ENCODE measurements around the gene XNDC1N.

XNDC1N gene

DNA sequence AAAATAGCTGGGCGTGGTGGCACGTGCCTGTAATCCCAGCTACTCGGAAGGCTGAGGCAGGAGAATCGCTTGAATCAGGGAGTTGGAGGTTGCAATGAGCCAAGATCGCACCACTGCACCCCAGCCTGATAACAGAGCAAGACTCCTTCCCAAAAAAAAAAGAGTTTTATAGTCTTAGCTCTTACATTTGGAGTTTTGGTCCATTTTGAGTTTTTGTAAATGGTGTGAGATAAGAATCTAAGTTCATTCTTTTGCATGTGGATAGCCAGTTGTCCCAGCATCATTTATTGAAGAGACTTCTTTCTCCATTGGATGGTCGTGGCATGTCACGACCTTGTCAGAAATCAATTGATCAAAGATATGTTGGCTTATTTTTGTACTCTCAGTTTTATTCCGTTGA, 35.1 kb upstream of the XNDC1N start:
- DNase-seq (ENCODE audit: low read depth), result no peak
- TF ChIP-seq, protein P1, sequence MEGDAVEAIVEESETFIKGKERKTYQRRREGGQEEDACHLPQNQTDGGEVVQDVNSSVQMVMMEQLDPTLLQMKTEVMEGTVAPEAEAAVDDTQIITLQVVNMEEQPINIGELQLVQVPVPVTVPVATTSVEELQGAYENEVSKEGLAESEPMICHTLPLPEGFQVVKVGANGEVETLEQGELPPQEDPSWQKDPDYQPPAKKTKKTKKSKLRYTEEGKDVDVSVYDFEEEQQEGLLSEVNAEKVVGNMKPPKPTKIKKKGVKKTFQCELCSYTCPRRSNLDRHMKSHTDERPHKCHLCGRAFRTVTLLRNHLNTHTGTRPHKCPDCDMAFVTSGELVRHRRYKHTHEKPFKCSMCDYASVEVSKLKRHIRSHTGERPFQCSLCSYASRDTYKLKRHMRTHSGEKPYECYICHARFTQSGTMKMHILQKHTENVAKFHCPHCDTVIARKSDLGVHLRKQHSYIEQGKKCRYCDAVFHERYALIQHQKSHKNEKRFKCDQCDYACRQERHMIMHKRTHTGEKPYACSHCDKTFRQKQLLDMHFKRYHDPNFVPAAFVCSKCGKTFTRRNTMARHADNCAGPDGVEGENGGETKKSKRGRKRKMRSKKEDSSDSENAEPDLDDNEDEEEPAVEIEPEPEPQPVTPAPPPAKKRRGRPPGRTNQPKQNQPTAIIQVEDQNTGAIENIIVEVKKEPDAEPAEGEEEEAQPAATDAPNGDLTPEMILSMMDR (IDR thresholded peaks at IDR 0.05; ENCODE audit: low read length, missing control alignments), result no peak
- H3K4me3 ChIP-seq (replicated peaks; ENCODE audit: low read depth, low read length), result no peak overlapping the region

DNA sequence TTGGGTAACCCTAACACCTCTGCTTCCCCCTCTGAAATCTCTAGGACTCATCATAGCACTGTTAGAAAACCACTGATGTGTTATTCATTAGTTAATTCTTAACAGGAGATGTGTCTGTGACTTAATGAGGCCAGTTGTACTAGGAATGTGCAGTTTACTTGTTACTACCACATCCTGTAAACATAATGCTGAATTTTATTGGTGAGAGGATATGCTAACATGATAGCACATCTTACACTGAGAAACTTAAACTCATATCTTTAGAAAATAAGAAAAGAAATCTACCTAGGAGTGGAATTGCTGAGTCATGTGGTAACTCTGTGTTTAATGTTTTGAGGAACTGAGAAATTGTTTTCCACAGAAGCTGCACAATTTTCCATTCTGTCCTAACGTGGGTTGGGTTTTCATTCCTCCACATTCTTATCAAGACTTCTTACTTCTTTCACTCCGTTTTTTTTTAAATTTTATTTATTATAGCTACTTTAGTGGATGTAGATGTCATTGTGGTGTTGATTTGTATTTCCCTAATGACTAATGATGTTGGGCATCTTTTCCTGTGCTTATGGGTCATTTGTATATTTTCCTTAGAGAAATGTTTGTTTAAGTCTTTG, 34.1 kb upstream of the XNDC1N start:
- no peak overlapping the region for H3K4me3 ChIP-seq (replicated peaks; ENCODE audit: low read depth, low read length)
- TF ChIP-seq, protein P1 (IDR thresholded peaks at IDR 0.05; ENCODE audit: low read length, missing control alignments), result no peak
- DNase-seq (ENCODE audit: low read depth), result peak; percentile 60

GRCh38 chr11:71955898-71956456, 27.6 kb upstream of the XNDC1N start:
- TF ChIP-seq, protein P1 (IDR thresholded peaks at IDR 0.05; ENCODE audit: low read length, missing control alignments), result no peak
- H3K4me3 ChIP-seq (replicated peaks; ENCODE audit: low read depth, low read length), result no peak overlapping the region
- DNase-seq (ENCODE audit: low read depth), result no peak

DNA sequence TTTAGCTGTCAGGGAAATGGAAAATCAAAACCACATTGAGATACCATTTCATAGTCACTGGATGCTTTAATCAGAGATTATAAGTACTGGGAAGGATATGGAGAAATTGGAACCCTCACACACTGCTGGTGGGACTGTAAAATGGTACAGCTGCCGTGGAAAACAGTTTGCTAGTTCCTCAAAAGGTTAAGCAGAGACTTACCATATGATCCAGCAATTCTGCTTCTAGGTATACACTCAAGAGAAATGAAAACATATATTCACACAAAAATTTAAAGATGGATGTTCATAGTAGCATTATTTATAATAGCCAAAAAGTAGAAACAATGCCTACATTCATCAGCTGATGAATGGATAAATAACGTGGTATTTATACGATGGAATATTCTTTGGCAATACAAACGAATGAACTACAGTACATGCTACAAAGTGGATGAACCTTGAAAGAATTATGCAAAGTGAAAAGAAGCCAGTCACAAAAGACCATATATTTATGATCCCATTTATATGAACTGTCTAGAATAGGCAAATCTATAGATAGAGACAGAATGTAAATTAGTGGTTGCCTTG, 23.4 kb upstream of the XNDC1N start:
- TF ChIP-seq, protein P1 (IDR thresholded peaks at IDR 0.05; ENCODE audit: low read length, missing control alignments), result no peak
- DNase-seq (ENCODE audit: low read depth), result no peak
- H3K4me3 ChIP-seq (replicated peaks; ENCODE audit: low read depth, low read length), result no peak overlapping the region

- no peak overlapping the region for H3K4me3 ChIP-seq (replicated peaks; ENCODE audit: low read depth, low read length)
- DNase-seq (ENCODE audit: low read depth), result no peak
- TF ChIP-seq, protein P1 (IDR thresholded peaks at IDR 0.05; ENCODE audit: low read length, missing control alignments), result no peak
These were observed 20.6 kb upstream of the XNDC1N start for GRCh38 chr11:71949034-71949433.

- no peak for DNase-seq (ENCODE audit: low read depth)
- TF ChIP-seq, protein P1 (IDR thresholded peaks at IDR 0.05; ENCODE audit: low read length, missing control alignments), result no peak
- H3K4me3 ChIP-seq (replicated peaks; ENCODE audit: low read depth, low read length), result no peak overlapping the region
These were observed 20.1 kb upstream of the XNDC1N start for GRCh38 chr11:71948314-71949027.

All from fibroblast of pulmonary artery (primary cell).